ENCODE data around the gene RBM4.

The RBM4 gene

DNA sequence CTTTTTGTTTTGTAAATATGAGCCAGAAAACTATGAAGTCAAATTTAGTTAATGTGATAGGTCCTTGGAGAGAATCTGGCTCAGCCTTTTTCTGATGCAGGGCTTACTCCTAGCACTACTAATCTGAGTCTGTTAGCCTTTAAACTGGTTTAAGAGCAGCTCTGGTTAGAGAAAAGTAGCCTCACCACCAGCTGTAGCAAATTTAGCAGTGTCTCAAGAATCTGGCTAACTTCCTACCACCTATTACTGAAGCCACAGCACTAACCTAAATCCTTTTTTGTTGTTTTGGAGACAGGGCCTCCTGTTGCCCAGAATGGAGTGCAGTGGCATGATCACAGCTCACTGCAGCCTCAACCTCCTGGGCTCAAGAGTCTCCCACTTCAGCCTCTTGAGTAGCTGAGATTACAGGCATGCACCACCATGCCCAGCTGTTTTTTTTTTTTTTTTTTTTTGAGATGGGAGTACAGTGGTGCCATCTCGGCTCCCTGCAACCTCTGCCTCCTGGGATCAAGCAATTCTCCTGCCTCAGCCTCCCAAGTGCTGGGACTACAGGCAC lies 25.3 kb downstream of the RBM4 start:
- TF ChIP-seq, protein P1, sequence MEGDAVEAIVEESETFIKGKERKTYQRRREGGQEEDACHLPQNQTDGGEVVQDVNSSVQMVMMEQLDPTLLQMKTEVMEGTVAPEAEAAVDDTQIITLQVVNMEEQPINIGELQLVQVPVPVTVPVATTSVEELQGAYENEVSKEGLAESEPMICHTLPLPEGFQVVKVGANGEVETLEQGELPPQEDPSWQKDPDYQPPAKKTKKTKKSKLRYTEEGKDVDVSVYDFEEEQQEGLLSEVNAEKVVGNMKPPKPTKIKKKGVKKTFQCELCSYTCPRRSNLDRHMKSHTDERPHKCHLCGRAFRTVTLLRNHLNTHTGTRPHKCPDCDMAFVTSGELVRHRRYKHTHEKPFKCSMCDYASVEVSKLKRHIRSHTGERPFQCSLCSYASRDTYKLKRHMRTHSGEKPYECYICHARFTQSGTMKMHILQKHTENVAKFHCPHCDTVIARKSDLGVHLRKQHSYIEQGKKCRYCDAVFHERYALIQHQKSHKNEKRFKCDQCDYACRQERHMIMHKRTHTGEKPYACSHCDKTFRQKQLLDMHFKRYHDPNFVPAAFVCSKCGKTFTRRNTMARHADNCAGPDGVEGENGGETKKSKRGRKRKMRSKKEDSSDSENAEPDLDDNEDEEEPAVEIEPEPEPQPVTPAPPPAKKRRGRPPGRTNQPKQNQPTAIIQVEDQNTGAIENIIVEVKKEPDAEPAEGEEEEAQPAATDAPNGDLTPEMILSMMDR (IDR thresholded peaks at IDR 0.05) = no peak
- no peak for TF ChIP-seq ZFX (IDR thresholded peaks at IDR 0.05; ENCODE audit: borderline replicate concordance)
- no peak overlapping the region for H3K27ac ChIP-seq

DNA sequence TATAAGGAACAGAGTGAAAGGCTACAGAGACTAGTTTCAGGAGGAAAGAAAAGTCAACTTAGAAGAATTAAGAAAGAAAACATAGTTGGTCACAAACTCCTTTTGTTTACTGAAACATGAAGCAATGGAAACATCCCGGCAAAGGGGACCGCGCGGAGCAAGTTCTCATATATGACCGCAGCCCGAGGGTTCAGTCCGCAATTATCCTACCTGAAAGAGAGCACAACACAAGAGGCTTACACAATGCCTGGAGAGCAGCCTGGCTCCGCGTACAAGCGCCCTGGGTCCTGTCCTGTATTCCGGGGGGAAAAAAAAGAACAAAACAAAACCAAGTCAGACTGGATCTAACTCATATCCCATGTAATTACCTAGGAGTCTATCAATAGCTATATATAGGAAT lies 26.9 kb downstream of the RBM4 start:
- TF ChIP-seq, protein P1 (IDR thresholded peaks at IDR 0.05) = no peak
- TF ChIP-seq ZFX (IDR thresholded peaks at IDR 0.05; ENCODE audit: borderline replicate concordance) = no peak
- no peak overlapping the region for H3K27ac ChIP-seq

DNA sequence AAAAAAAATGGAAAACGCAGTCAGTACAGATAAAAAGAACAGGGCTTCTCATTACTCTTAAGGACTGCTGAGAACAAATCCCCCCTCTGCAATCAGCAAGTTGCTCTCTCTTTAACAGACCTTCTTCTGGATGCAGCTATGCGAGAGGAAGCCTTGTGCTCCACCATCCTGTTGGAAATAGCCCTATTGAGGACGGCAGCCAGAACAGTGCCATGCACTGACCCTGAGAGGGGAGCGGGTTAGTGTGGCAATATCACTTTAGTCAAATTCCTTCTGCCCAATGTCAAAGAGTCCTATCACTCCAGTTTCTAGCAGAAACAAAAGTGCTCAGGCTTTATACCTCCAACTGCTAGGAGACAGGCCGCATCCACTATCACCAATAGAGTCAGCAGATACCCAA lies 32.3 kb downstream of the RBM4 start:
- TF ChIP-seq, protein P1 (IDR thresholded peaks at IDR 0.05) = no peak
- TF ChIP-seq ZFX (IDR thresholded peaks at IDR 0.05; ENCODE audit: borderline replicate concordance) = no peak
- no peak overlapping the region for H3K27ac ChIP-seq

DNA sequence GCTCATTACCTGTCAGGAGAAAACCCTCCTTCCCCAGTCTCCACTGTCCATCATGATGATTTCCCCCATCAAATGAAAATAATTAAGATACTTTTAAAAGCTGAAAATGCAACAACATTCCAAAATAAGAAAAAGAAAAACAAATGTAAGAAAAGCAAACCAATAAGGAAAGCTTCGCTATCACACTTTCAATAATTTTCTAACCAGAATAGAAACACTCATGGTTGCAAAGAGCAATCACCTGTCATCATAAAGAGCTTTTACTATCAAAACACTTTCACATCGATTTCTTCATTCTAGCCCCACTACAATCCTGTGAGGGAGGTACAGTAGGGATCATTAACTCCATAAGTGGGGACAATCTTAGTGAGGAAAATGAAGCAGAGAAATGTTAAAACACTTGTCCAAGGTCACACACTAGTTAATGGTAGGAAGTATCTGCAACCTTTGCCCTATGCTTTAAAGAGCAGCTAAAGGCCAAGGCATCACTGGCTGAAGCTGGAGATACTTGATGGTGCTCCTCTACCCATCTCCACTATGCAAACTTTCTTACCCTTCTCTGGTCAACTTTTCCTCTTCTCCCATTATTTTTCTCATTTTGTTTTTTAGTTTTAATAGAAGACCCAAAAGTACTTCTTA lies 36.6 kb downstream of the RBM4 start:
- no peak for TF ChIP-seq ZFX (IDR thresholded peaks at IDR 0.05; ENCODE audit: borderline replicate concordance)
- TF ChIP-seq, protein P1 (IDR thresholded peaks at IDR 0.05) = no peak
- H3K27ac ChIP-seq = no peak overlapping the region

DNA sequence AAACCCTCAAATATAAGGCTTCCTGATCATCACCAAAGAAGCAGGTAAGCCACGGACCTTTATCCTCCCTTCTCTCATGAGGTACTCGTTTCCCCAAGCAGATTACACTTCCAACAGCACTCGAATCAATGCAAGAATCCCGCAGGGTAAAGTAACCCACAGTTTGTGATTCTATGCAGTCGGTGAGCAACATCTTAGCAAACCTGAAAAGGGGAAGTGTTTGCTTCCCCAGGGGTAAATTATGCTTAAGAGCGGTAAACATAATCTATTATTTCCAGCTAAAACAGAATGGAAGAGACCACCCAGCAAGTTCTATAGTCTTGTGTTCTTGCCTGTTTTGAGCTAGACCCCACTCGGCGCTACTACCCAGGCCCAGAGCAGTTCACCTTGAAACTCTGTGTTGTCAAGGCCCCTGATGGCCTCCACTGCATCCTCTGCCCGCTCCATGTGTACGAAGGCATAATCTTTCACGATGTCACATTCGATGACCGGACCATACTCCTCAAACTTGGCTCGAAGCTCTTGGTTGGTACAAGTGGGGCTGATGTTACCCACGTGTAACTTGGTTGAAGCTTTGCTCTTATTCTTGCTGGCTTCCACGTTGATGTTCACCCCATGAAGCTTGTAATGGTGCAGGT lies 37.9 kb downstream of the RBM4 start:
- TF ChIP-seq ZFX (IDR thresholded peaks at IDR 0.05; ENCODE audit: borderline replicate concordance) = no peak
- TF ChIP-seq, protein P1 (IDR thresholded peaks at IDR 0.05) = no peak
- H3K27ac ChIP-seq = peak overlapping the region; percentile 95

DNA sequence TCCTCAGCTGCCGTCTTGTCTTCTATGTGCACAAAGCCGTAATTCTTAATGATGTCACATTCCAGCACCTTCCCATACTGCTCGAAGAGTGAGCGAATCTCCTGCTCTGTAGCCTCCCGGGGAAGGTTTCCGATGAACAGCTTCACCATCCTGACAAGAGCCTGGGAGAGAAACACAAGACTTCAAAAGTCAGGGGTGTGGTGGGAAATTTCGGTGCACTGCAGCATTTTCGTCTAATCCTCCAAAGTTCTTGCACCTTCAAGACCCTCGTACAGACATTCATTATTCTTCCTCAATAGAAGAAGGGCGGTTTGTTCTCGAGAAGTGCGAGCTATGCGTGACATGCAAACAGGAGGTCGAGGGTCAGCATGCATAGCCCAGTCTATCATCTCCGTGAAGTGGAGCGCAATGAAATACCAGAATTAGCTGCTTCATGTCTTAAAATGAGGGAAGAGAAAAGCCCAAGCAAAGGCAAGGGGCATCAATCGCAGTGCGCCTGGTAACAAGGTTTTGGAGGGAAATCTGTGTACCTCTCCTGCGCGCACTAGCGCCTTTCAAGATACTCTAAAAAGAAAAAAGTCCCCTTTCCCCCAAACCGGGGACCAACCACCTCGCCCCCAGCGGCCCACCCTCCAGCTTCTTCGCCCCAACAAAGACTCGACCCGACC lies 38.6 kb downstream of the RBM4 start:
- TF ChIP-seq, protein P1 (IDR thresholded peaks at IDR 0.05) = no peak
- TF ChIP-seq ZFX (IDR thresholded peaks at IDR 0.05; ENCODE audit: borderline replicate concordance) = no peak
- H3K27ac ChIP-seq = peak overlapping the region; percentile 95

Data from 22Rv1 (cell line).